ENCODE results near the gene CBS.
"Not testable (repeated sequence)": the region's sequence is repeated elsewhere in the genome, so short reads cannot be mapped to it uniquely, and the experiment has no call there.

Gene CBS

DNA sequence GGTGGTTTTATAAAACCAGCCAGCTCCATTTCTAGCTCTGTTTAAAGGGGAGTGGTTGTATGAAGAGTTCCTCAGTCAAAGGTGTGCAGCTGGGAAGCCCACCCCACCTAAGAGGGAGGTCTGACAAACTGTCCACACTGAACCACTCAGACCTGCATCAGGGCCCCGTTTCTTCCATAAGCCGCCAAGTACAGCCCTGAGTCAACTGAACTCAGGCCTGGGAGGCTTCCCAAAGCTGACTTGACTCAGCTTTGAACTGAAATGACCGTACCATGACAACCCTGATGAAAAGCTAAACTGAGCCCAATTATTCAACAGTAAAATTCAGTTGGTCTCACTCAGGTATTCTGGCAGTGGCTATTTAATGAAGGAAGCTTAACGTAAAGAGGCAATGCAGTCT, 26.6 kb upstream of the CBS start:
- H3K23ac ChIP-seq (ENCODE audit: low read length); H3K27me3 ChIP-seq (ENCODE audit: insufficient read depth, low read length); H2BK120ac ChIP-seq (ENCODE audit: insufficient read depth, low read length, poor library complexity); H3K9ac ChIP-seq (ENCODE audit: low read length); H4K91ac ChIP-seq (ENCODE audit: low read depth, low read length); H3K18ac ChIP-seq (ENCODE audit: low read length); H2BK12ac ChIP-seq (ENCODE audit: low read length); H2AK5ac ChIP-seq (ENCODE audit: low read length); DNase-seq; H2AFZ ChIP-seq (ENCODE audit: insufficient read depth, low read length, poor library complexity); H3K14ac ChIP-seq (ENCODE audit: low read length); H3K36me3 ChIP-seq (ENCODE audit: control insufficient read depth in 1 of 2, insufficient read depth in 2 of 2, low read length in 2 of 2); H3K4me3 ChIP-seq (ENCODE audit: low read depth, low read length); H3K9me3 ChIP-seq (ENCODE audit: insufficient read depth, low read depth, low read length); H3K79me2 ChIP-seq (ENCODE audit: control insufficient read depth, insufficient read depth, low read length, poor library complexity); H4K12ac ChIP-seq (ENCODE audit: low read depth, low read length); H3K27ac ChIP-seq (ENCODE audit: low read depth, low read length); H3K4ac ChIP-seq (ENCODE audit: low read depth, low read length); H3K4me2 ChIP-seq (ENCODE audit: low read length); H4K8ac ChIP-seq (ENCODE audit: low read depth, low read length); H3K4me1 ChIP-seq (ENCODE audit: control insufficient read depth in 1 of 2, insufficient read depth in 2 of 2, low read length in 2 of 2); H3K79me1 ChIP-seq (ENCODE audit: low read length); H2BK5ac ChIP-seq (ENCODE audit: low read depth, low read length, poor library complexity): not testable (repeated sequence)
- WGBS (ENCODE audit: extremely low coverage, insufficient coverage, insufficient read length): no CpG with 5 or more reads among the region's 4 CpGs

DNA sequence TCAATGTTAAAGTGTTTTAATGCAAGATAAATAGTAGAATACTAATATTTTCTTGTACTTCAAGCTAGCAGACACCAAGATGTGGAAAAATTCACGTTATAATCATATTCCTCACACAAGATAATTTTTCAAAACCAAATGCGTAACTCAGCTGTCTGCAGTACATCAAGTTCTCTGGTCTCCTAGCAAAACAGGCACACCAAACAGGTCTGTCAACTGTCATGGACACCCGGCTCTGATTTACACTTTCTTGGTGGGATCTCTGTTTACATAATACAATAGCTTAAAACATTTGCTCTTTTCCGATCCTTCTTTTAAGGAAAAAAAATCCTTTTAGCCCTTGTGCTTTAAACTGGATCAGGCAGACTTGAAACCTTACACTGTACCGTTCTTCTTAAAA, 26.0 kb upstream of the CBS start:
- not testable (repeated sequence) for H3K36me3 ChIP-seq (ENCODE audit: control insufficient read depth in 1 of 2, insufficient read depth in 2 of 2, low read length in 2 of 2); H3K4ac ChIP-seq (ENCODE audit: low read depth, low read length); H3K27me3 ChIP-seq (ENCODE audit: insufficient read depth, low read length); H2BK5ac ChIP-seq (ENCODE audit: low read depth, low read length, poor library complexity); H3K9ac ChIP-seq (ENCODE audit: low read length); H2BK120ac ChIP-seq (ENCODE audit: insufficient read depth, low read length, poor library complexity); H3K9me3 ChIP-seq (ENCODE audit: insufficient read depth, low read depth, low read length); H2AFZ ChIP-seq (ENCODE audit: insufficient read depth, low read length, poor library complexity); H3K4me2 ChIP-seq (ENCODE audit: low read length); H4K12ac ChIP-seq (ENCODE audit: low read depth, low read length); H3K4me1 ChIP-seq (ENCODE audit: control insufficient read depth in 1 of 2, insufficient read depth in 2 of 2, low read length in 2 of 2); H2AK5ac ChIP-seq (ENCODE audit: low read length); H3K18ac ChIP-seq (ENCODE audit: low read length); H3K79me1 ChIP-seq (ENCODE audit: low read length); H4K91ac ChIP-seq (ENCODE audit: low read depth, low read length); H2BK12ac ChIP-seq (ENCODE audit: low read length); H3K79me2 ChIP-seq (ENCODE audit: control insufficient read depth, insufficient read depth, low read length, poor library complexity); H4K8ac ChIP-seq (ENCODE audit: low read depth, low read length); H3K23ac ChIP-seq (ENCODE audit: low read length); H3K4me3 ChIP-seq (ENCODE audit: low read depth, low read length); H3K14ac ChIP-seq (ENCODE audit: low read length); DNase-seq; H3K27ac ChIP-seq (ENCODE audit: low read depth, low read length)
- WGBS (ENCODE audit: extremely low coverage, insufficient coverage, insufficient read length): no CpG with 5 or more reads among the region's 5 CpGs

DNA sequence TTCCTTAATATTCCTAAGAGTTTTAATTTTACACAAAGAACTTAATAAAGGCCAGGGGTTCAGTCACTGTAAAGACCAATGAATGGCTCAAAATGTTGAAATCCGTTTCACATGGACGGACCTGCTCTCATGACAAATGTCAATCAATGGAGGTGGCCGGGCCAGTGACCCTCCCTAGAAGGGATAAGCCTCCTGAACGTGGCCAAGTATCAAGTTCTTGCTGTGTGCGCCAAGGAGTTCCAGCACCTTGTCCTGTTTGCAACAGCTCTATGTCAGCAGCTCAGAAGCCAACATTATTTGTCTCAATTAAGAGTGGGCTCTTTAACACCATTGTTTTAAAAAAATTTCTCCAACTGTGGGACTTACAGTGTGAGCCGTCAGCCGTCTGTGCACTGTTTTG, 25.4 kb upstream of the CBS start:
- not testable (repeated sequence) for H3K27ac ChIP-seq (ENCODE audit: low read depth, low read length); H3K18ac ChIP-seq (ENCODE audit: low read length); H2AK5ac ChIP-seq (ENCODE audit: low read length); H3K23ac ChIP-seq (ENCODE audit: low read length); H2BK12ac ChIP-seq (ENCODE audit: low read length); H2BK5ac ChIP-seq (ENCODE audit: low read depth, low read length, poor library complexity); H3K27me3 ChIP-seq (ENCODE audit: insufficient read depth, low read length); H3K9me3 ChIP-seq (ENCODE audit: insufficient read depth, low read depth, low read length); H3K36me3 ChIP-seq (ENCODE audit: control insufficient read depth in 1 of 2, insufficient read depth in 2 of 2, low read length in 2 of 2); H3K4me2 ChIP-seq (ENCODE audit: low read length); H3K4ac ChIP-seq (ENCODE audit: low read depth, low read length); H3K9ac ChIP-seq (ENCODE audit: low read length); H2AFZ ChIP-seq (ENCODE audit: insufficient read depth, low read length, poor library complexity); H2BK120ac ChIP-seq (ENCODE audit: insufficient read depth, low read length, poor library complexity); H3K79me1 ChIP-seq (ENCODE audit: low read length); DNase-seq; H3K14ac ChIP-seq (ENCODE audit: low read length); H4K91ac ChIP-seq (ENCODE audit: low read depth, low read length); H4K8ac ChIP-seq (ENCODE audit: low read depth, low read length); H4K12ac ChIP-seq (ENCODE audit: low read depth, low read length); H3K4me3 ChIP-seq (ENCODE audit: low read depth, low read length); H3K79me2 ChIP-seq (ENCODE audit: control insufficient read depth, insufficient read depth, low read length, poor library complexity); H3K4me1 ChIP-seq (ENCODE audit: control insufficient read depth in 1 of 2, insufficient read depth in 2 of 2, low read length in 2 of 2)
- no CpG with 5 or more reads among the region's 7 CpGs for WGBS (ENCODE audit: extremely low coverage, insufficient coverage, insufficient read length)

DNA sequence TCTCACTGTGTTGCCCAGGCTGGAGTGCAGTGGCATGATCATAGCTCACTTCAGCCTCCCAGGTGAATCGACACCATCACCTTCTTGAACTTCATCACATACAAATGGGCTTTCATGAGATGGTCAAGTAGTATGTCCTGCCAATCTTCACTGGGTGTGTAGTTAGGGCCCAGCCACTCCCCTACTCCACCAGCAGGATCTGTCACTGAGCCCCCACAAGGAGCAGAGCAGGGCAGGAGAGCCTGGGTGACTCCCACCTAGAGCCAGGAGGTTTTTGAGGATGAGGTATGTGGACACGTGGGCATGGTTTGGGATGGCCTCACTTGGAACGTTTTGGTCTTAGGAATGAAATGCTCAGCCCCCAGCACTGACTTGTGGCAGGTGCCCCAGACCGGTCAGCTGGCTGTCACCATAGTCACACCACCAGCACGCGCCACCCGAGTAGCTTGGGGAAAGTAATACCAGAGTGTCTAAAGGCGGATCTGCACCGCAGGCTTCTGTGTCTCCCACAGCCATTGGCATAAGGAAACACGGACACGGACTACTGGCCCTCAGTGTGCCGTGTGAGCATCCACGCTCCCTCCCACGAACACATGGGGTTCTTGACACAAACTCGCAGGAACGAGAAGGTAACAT, 16.5 kb upstream of the CBS start:
- not testable (repeated sequence) for H2BK120ac ChIP-seq (ENCODE audit: insufficient read depth, low read length, poor library complexity); H4K12ac ChIP-seq (ENCODE audit: low read depth, low read length); H3K4me1 ChIP-seq (ENCODE audit: control insufficient read depth in 1 of 2, insufficient read depth in 2 of 2, low read length in 2 of 2); H2BK12ac ChIP-seq (ENCODE audit: low read length); H3K27ac ChIP-seq (ENCODE audit: low read depth, low read length); H3K9me3 ChIP-seq (ENCODE audit: insufficient read depth, low read depth, low read length); H3K18ac ChIP-seq (ENCODE audit: low read length); DNase-seq; H3K79me2 ChIP-seq (ENCODE audit: control insufficient read depth, insufficient read depth, low read length, poor library complexity); H3K36me3 ChIP-seq (ENCODE audit: control insufficient read depth in 1 of 2, insufficient read depth in 2 of 2, low read length in 2 of 2); H3K23ac ChIP-seq (ENCODE audit: low read length); H2AK5ac ChIP-seq (ENCODE audit: low read length); H4K91ac ChIP-seq (ENCODE audit: low read depth, low read length); H3K27me3 ChIP-seq (ENCODE audit: insufficient read depth, low read length); H3K4me2 ChIP-seq (ENCODE audit: low read length); H3K9ac ChIP-seq (ENCODE audit: low read length); H3K4ac ChIP-seq (ENCODE audit: low read depth, low read length); H3K14ac ChIP-seq (ENCODE audit: low read length); H2BK5ac ChIP-seq (ENCODE audit: low read depth, low read length, poor library complexity); H3K79me1 ChIP-seq (ENCODE audit: low read length); H2AFZ ChIP-seq (ENCODE audit: insufficient read depth, low read length, poor library complexity); H3K4me3 ChIP-seq (ENCODE audit: low read depth, low read length); H4K8ac ChIP-seq (ENCODE audit: low read depth, low read length)
- WGBS (ENCODE audit: extremely low coverage, insufficient coverage, insufficient read length): no CpG with 5 or more reads among the region's 16 CpGs

All from trophoblast cell (in vitro differentiated cells and primary cell).